Urinary bladder (tissue), 4 donors: Measurements from ENCODE around the gene GCH1. TPM values are rescaled to one million over a fixed set of nuclear protein-coding genes. Genes with fewer than 3 reads are reported as not detected.
"Not testable (repeated sequence)": the region's sequence is repeated elsewhere in the genome, so short reads cannot be mapped to it uniquely, and the experiment has no call there.

Source experiments
- DNase-seq: peaks from one replicate; pipeline ENCODE4 v3.0.0-alpha.2; 2015; ENCODE audit errors: extremely low spot score
- H3K27ac ChIP-seq: one replicate; pipeline ENCODE4 v1.5.1; 2013; ENCODE audit warnings: low read depth, mild to moderate bottlenecking, moderate library complexity
- H3K36me3 ChIP-seq: one replicate; pipeline ENCODE4 v1.6.1; 2013; ENCODE audit warnings: mild to moderate bottlenecking, moderate library complexity; ENCODE audit not compliant: insufficient read depth
- H3K4me1 ChIP-seq: one replicate; pipeline ENCODE4 v1.6.1; 2013; ENCODE audit warnings: mild to moderate bottlenecking, moderate library complexity; ENCODE audit not compliant: insufficient read depth
- H3K4me3 ChIP-seq: one replicate; pipeline ENCODE4 v1.5.1; 2013; ENCODE audit warnings: low read depth, low read length
- WGBS: extraction: QIAGEN DNeasy Blood & Tissue Kit; methylation state at CpG from one replicate; pipeline ENCODE4 v1.1.7; 2013; 5-methylcytosine and 5-hydroxymethylcytosine counted together
- polyA plus RNA-seq: library from polyadenylated mRNA; stranded (reverse); fragments of 200-250 nt; gene quantifications from one replicate; pipeline ENCODE4 v1.2.3, GENCODE V29; 2013
- total RNA-seq: library from RNA; depleted of rRNA; stranded (reverse); fragments of >200 nt; gene quantifications from one replicate; pipeline ENCODE4 v1.2.3, GENCODE V29; 2014
- donor health status: healthy with polysubstance abuse.
- donor health status: healthy.

Gene GCH1
- total and polyA plus RNA-seq, 2 donors = 5.2 to 5.8 TPM

- H3K27ac ChIP-seq = no peak overlapping the region
- H3K4me3 ChIP-seq = no peak overlapping the region
- H3K4me1 ChIP-seq = no peaks in the 10 kb centered on the region
- H3K36me3 ChIP-seq = no peaks in the 10 kb centered on the region
- WGBS = 80% methylated on average over 1 of the region's 1 CpG
- DNase-seq = no peak
Observed at GRCh38 chr14:54927551-54927950, 24.9 kb upstream of the GCH1 start.

- H3K36me3 ChIP-seq, H3K4me3 ChIP-seq, H3K27ac ChIP-seq, H3K4me1 ChIP-seq, DNase-seq: not testable (repeated sequence)
- 94% methylated on average over 5 of the region's 5 CpGs for WGBS
Observed at GRCh38 chr14:54926570-54926969, 23.9 kb upstream of the GCH1 start.

- H3K27ac ChIP-seq = no peak overlapping the region
- DNase-seq = no peak
- no peaks in the 10 kb centered on the region for H3K36me3 ChIP-seq
- WGBS = 56% methylated on average over 3 of the region's 3 CpGs
- H3K4me3 ChIP-seq = no peak overlapping the region
- no peaks in the 10 kb centered on the region for H3K4me1 ChIP-seq
Observed at GRCh38 chr14:54922598-54922997, 20.0 kb upstream of the GCH1 start.

GRCh38 chr14:54920052-54920451, 17.4 kb upstream of the GCH1 start:
- H3K4me3 ChIP-seq = no peak overlapping the region
- DNase-seq = no peak
- WGBS = 62% methylated on average over 1 of the region's 1 CpG
- H3K36me3 ChIP-seq = no peaks in the 10 kb centered on the region
- no peaks in the 10 kb centered on the region for H3K4me1 ChIP-seq
- no peak overlapping the region for H3K27ac ChIP-seq

GRCh38 chr14:54919330-54919729, 16.7 kb upstream of the GCH1 start:
- Histone ChIP-seq H3K36me3 (no peaks in the 10 kb centered on the region), H3K4me3 (no peak overlapping the region), H3K4me1 (no peaks in the 10 kb centered on the region), H3K27ac (no peak overlapping the region)
- no peak for DNase-seq

- Histone ChIP-seq H3K36me3 (no peaks in the 10 kb centered on the region), H3K27ac (no peak overlapping the region), H3K4me1 (no peaks in the 10 kb centered on the region), H3K4me3 (no peak overlapping the region)
- DNase-seq = no peak
- WGBS = 61% methylated on average over 5 of the region's 5 CpGs
Observed at GRCh38 chr14:54918427-54918826, 15.8 kb upstream of the GCH1 start.

- DNase-seq = no peak
- no peaks in the 10 kb centered on the region for H3K4me1 ChIP-seq
- WGBS = 90% methylated on average over 1 of the region's 1 CpG
- no peak overlapping the region for H3K4me3 ChIP-seq
- H3K27ac ChIP-seq = no peak overlapping the region
- no peaks in the 10 kb centered on the region for H3K36me3 ChIP-seq
Observed at GRCh38 chr14:54916101-54916500, 13.5 kb upstream of the GCH1 start.

- WGBS = 81% methylated on average over 5 of the region's 5 CpGs
- Histone ChIP-seq H3K4me3 (no peak overlapping the region), H3K36me3 (no peaks in the 10 kb centered on the region), H3K4me1 (no peaks in the 10 kb centered on the region), H3K27ac (no peak overlapping the region)
- no peak for DNase-seq
Observed at GRCh38 chr14:54909817-54910558, 7.4 kb upstream of the GCH1 start.

GRCh38 chr14:54908973-54909372, 6.3 kb upstream of the GCH1 start:
- not testable (repeated sequence) for DNase-seq, H3K36me3 ChIP-seq, H3K27ac ChIP-seq, H3K4me1 ChIP-seq, H3K4me3 ChIP-seq
- WGBS = 76% methylated on average over 4 of the region's 4 CpGs

GRCh38 chr14:54908190-54908589, 5.6 kb upstream of the GCH1 start:
- no peak overlapping the region for H3K27ac ChIP-seq
- WGBS = 86% methylated on average over 4 of the region's 4 CpGs
- H3K36me3 ChIP-seq = no peaks in the 10 kb centered on the region
- no peak for DNase-seq
- no peak overlapping the region for H3K4me3 ChIP-seq
- no peaks in the 10 kb centered on the region for H3K4me1 ChIP-seq

GRCh38 chr14:54906075-54906474, 3.4 kb upstream of the GCH1 start:
- Histone ChIP-seq H3K4me3 (no peak overlapping the region), H3K27ac (no peak overlapping the region), H3K4me1 (peaks cover 2% of the 10 kb centered on the region), H3K36me3 (no peaks in the 10 kb centered on the region)
- DNase-seq = no peak

GRCh38 chr14:54902143-54902520, 494 bp downstream of the GCH1 start:
- WGBS = under 1% methylated on average over 37 of the region's 37 CpGs

GRCh38 chr14:54901380-54902142, 1.1 kb downstream of the GCH1 start:
- H3K4me3 ChIP-seq = peak overlapping the region; percentile 74
- H3K27ac ChIP-seq = peak overlapping the region; percentile 72
- 2% methylated on average over 42 of the region's 42 CpGs for WGBS
- no peak for DNase-seq
- H3K4me1 ChIP-seq = peaks cover 2% of the 10 kb centered on the region
- no peaks in the 10 kb centered on the region for H3K36me3 ChIP-seq

More at GRCh38 chr14:54902143-54902520, 494 bp downstream of the GCH1 start:
- Histone ChIP-seq H3K27ac (peak overlapping the region; percentile 72), H3K4me1 (peaks cover 2% of the 10 kb centered on the region), H3K36me3 (no peaks in the 10 kb centered on the region), H3K4me3 (peak overlapping the region; percentile 74)
- DNase-seq = no peak

GRCh38 chr14:54899573-54899972, 3.1 kb downstream of the GCH1 start:
- H3K4me3 ChIP-seq = no peak overlapping the region
- no peaks in the 10 kb centered on the region for H3K36me3 ChIP-seq
- DNase-seq = no peak
- peaks cover 2% of the 10 kb centered on the region for H3K4me1 ChIP-seq
- no peak overlapping the region for H3K27ac ChIP-seq
- 96% methylated on average over 5 of the region's 5 CpGs for WGBS
